Peyer's patch (tissue), 4 donors: ENCODE results near the gene RIMBP2. TPM values are rescaled to one million over a fixed set of nuclear protein-coding genes. Genes with fewer than 3 reads are reported as not detected.

Experiments used
- DNase-seq, 3 donors: peaks; one replicate each; pipeline ENCODE4 v3.0.0-alpha.2; 2017 to 2019
- H3K27ac ChIP-seq, 4 donors: fragments of 200-600 bp; sonication (generic); one replicate each; pipeline ENCODE4 v1.5.1; 2016 to 2019
- H3K27me3 ChIP-seq, 2 donors: fragments of 200-600 bp; sonication (generic); one replicate each; pipeline ENCODE4 v1.5.1; 2019
- H3K36me3 ChIP-seq, 3 donors: fragments of 200-600 bp; sonication (generic); one replicate each; pipeline ENCODE4 v1.5.1; 2016 to 2019
- H3K4me1 ChIP-seq, 4 donors: fragments of 200-600 bp; sonication (generic); one replicate each; pipeline ENCODE4 v1.5.1; 2016 to 2019
- H3K4me3 ChIP-seq, 4 donors: fragments of 200-600 bp; sonication (generic); 1 replicate in 3 of 4; 2 replicates in 1 of 4; pipeline ENCODE4 v1.5.1; 2016 to 2019; ENCODE audit warnings: mild to moderate bottlenecking in 1 of 4
- H3K9me3 ChIP-seq, 4 donors: fragments of 200-600 bp; sonication (generic); one replicate each; pipeline ENCODE4 v1.5.1; 2016 to 2019; ENCODE audit warnings: mild to moderate bottlenecking in 1 of 4
- CTCF ChIP-seq, 6 experiments: fragments of 450-650 bp in 4 of 6; fragments of 200-600 bp in 2 of 6; sonication (generic) in 1 of 6; IDR thresholded peaks; one replicate each; pipeline ENCODE4 v1.5.1; 2017 to 2019; ENCODE audit warnings: antibody characterized with exemption in 6 of 6, mild to moderate bottlenecking in 3 of 6, moderate library complexity in 1 of 6
- POLR2A ChIP-seq, 2 donors: fragments of 450-650 bp; IDR thresholded peaks; one replicate each; pipeline ENCODE4 v1.5.1; 2017; ENCODE audit warnings: antibody characterized with exemption in 2 of 2, mild to moderate bottlenecking in 2 of 2, moderate library complexity in 2 of 2
- total RNA-seq, 4 donors: library from RNA; depleted of rRNA; stranded (reverse); fragments of >200 nt; gene quantifications; one replicate each; pipeline ENCODE4 v1.1.0, GENCODE V29; 2016

The RIMBP2 gene
- total RNA-seq, 4 donors from 2014 or later, result 8.8 to 19.8 (median 16.0) TPM

- Histone ChIP-seq H3K36me3 (no peaks in the 10 kb centered on the region), H3K4me1 (no peaks in the 10 kb centered on the region), H3K4me3 (no peak overlapping the region), H3K27ac (no peak overlapping the region), H3K27me3 (no peaks in the 10 kb centered on the region), H3K9me3 (peaks cover 0 to 5% (median 0%) of the 10 kb centered on the region in 4 donors)
- TF ChIP-seq CTCF (IDR thresholded peaks at IDR 0.05), result no peak
- DNase-seq, result no peak
Observed at GRCh38 chr12:130569521-130569920, 146.6 kb downstream of the RIMBP2 start.

GRCh38 chr12:130568501-130568900, 147.6 kb downstream of the RIMBP2 start:
- Histone ChIP-seq H3K9me3 (peaks cover 0 to 5% (median 0%) of the 10 kb centered on the region in 4 donors), H3K4me1 (no peaks in the 10 kb centered on the region), H3K36me3 (no peaks in the 10 kb centered on the region), H3K4me3 (no peak overlapping the region), H3K27me3 (no peaks in the 10 kb centered on the region), H3K27ac (no peak overlapping the region)
- no peak for DNase-seq
- TF ChIP-seq POLR2A (IDR thresholded peaks at IDR 0.05) (no peak), CTCF (IDR thresholded peaks at IDR 0.05) (no peak)

DNA sequence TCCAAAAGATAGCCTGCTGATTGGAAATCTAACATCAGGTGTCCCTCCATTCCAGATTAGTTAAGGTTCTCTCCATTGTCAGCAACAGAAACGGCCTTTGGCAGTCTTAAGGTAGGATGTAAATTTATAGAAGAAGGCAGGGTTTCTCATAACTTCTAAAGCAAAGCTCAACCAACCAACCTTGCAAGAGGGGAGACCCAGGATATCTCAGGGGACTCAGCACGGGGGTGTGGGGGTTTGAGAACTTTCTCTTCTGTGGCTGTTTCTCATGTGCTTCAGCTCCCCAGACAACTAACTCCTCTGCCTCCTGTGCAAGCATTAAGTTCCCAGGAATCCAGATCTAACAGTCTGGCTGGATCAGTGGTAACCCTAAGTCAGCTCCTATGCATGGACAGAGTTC, 148.1 kb downstream of the RIMBP2 start:
- H3K4me1 ChIP-seq, result no peaks in the 10 kb centered on the region
- H3K9me3 ChIP-seq, result peaks cover 0 to 5% (median 0%) of the 10 kb centered on the region in 4 donors
- no peak for DNase-seq
- no peak overlapping the region for H3K27ac ChIP-seq
- no peak overlapping the region for H3K4me3 ChIP-seq
- H3K36me3 ChIP-seq, result no peaks in the 10 kb centered on the region
- H3K27me3 ChIP-seq, result no peaks in the 10 kb centered on the region
- TF ChIP-seq CTCF (IDR thresholded peaks at IDR 0.05) (no peak), POLR2A (IDR thresholded peaks at IDR 0.05) (no peak)

DNA sequence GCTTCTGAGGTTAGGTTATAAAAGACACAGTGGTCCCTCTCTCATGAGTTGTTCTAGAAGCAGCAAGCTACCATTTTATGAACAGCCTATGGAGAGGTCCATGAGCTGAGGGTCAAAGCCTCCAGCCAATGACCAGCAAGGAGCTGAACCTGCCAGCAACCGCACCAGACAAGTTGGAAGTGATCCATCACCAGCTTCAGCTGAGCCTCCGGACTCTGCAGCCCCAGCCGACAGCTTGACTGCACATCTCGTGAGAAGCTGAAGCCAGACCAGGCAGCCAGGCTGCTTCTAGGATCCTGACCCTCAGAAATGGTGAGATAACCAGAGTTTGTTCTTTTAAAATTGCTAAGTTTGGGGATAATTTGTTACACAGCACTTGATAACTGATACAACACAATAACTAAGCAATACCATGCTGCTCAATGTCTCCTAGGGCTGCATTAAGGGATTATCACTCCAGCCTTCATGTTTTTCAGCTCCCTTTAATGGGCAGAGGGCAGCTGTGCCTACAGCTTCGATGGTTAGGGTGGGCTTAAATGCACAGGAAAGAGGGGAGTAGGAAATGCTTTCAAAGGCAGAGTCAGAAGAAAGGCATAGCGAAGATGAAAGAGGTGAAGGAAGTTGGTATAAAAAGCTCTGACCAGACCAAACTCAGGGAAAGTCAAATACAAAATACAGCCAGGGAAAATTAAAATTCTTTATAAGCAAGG, 149.5 kb downstream of the RIMBP2 start:
- no peak for DNase-seq
- H3K27ac ChIP-seq, result no peak overlapping the region
- H3K9me3 ChIP-seq, result peaks cover 0 to 5% (median 0%) of the 10 kb centered on the region in 4 donors
- no peak for TF ChIP-seq POLR2A (IDR thresholded peaks at IDR 0.05)
- no peak for TF ChIP-seq CTCF (IDR thresholded peaks at IDR 0.05)
- no peak overlapping the region for H3K4me3 ChIP-seq
- H3K36me3 ChIP-seq, result no peaks in the 10 kb centered on the region
- H3K4me1 ChIP-seq, result no peaks in the 10 kb centered on the region
- no peaks in the 10 kb centered on the region for H3K27me3 ChIP-seq

GRCh38 chr12:130565189-130565588, 150.9 kb downstream of the RIMBP2 start:
- Histone ChIP-seq H3K4me3 (no peak overlapping the region), H3K27me3 (no peaks in the 10 kb centered on the region)
- no peak for TF ChIP-seq POLR2A (IDR thresholded peaks at IDR 0.05)
- TF ChIP-seq CTCF (IDR thresholded peaks at IDR 0.05), result no peak

More at GRCh38 chr12:130565189-130565588, 150.9 kb downstream of the RIMBP2 start:
- no peaks in the 10 kb centered on the region for H3K36me3 ChIP-seq
- peaks cover 0 to 5% (median 0%) of the 10 kb centered on the region in 4 donors for H3K9me3 ChIP-seq
- DNase-seq, result no peak
- H3K4me1 ChIP-seq, result no peaks in the 10 kb centered on the region
- no peak overlapping the region for H3K27ac ChIP-seq
